T-helper 2 cell treated with Interferon-gamma antibody and Interleukin-4, amounts not matched to agents 5 μg/mL and 100 μg/mL, for 36 hours (primary cell): Measurements from ENCODE around the gene BST1.
"Not testable (repeated sequence)": the region's sequence is repeated elsewhere in the genome, so short reads cannot be mapped to it uniquely, and the experiment has no call there.

Experiments
- DNase-seq: peaks from one replicate; pipeline ENCODE4 v3.0.0; 2021; ENCODE audit warnings: low spot score
- H3K27ac Mint-ChIP-seq: one replicate; pipeline ENCODE4 v1.8.0; 2021; ENCODE audit warnings: mild to moderate bottlenecking, mixed read lengths
- H3K27me3 Mint-ChIP-seq: one replicate; pipeline ENCODE4 v1.8.0; 2021; ENCODE audit warnings: low read depth, mixed read lengths
- H3K36me3 Mint-ChIP-seq: one replicate; pipeline ENCODE4 v1.8.0; 2021; ENCODE audit warnings: low read depth, mixed read lengths
- H3K4me1 Mint-ChIP-seq: one replicate; pipeline ENCODE4 v1.8.0; 2021; ENCODE audit warnings: low read depth, mixed read lengths
- H3K4me3 Mint-ChIP-seq: one replicate; pipeline ENCODE4 v1.8.0; 2022; ENCODE audit warnings: mild to moderate bottlenecking, moderate library complexity, mixed read lengths
- H3K9me3 Mint-ChIP-seq: one replicate; pipeline ENCODE4 v1.8.0; 2021; ENCODE audit warnings: mixed read lengths

Gene BST1

GRCh38 chr4:15733061-15733460 is 30.2 kb downstream of the BST1 start:
- DNase-seq, H3K9me3 Mint-ChIP-seq, H3K27me3 Mint-ChIP-seq, H3K27ac Mint-ChIP-seq, H3K36me3 Mint-ChIP-seq, H3K4me3 Mint-ChIP-seq: not testable (repeated sequence)
- H3K4me1 Mint-ChIP-seq = peaks cover 45% of the 10 kb centered on the region

DNA sequence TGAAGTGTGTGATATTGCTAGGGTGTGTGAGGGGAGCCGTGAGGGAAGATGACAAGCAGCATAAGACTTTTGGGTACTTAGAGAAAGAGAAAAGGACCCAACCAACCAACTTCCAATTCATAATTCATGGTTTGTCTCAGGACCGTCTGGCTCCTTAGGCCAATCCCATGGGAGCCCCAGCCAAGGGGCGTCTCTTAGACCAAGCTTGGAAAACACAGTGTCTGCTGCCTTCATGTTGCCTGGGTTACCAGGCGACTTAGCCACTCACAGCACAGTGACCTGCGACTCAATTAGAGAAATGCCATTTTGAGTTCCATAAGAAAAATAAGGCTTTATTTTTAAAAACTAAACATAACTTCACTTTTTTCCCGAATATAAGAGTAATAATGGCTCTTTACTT is 32.7 kb downstream of the BST1 start:
- no peak for DNase-seq
- Mint-ChIP-seq H3K9me3 (peaks cover 15% of the 10 kb centered on the region), H3K36me3 (peaks cover 9% of the 10 kb centered on the region), H3K4me3 (no peak overlapping the region), H3K27ac (no peak overlapping the region), H3K27me3 (no peaks in the 10 kb centered on the region), H3K4me1 (peaks cover 42% of the 10 kb centered on the region)

DNA sequence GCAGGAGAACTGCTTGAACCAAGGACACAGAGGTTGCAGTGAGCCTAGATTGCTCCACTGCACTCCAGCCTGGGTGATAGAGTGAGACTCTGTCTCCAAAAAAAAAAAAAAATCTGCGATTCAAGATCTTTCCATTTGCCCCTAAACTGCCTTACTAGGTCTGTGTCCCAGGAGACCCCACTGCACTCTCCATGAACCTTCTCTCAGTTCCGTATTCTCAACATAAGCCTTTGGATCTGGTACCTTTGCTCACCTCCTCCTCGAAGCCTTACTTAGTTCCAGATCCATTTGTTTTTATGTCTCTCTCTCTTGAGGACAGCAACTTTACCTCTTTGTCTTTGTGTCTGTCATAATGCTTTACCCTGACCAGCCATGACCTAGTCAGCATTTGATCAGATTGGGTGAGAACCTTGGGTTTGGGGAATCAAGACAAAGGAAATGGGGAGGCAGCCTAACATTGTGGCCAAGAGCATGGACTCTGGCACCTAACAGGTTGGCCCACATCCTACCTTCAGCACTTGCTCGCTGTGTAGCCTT is 33.7 kb downstream of the BST1 start:
- no peaks in the 10 kb centered on the region for H3K27me3 Mint-ChIP-seq
- H3K4me3 Mint-ChIP-seq = no peak overlapping the region
- peaks cover 9% of the 10 kb centered on the region for H3K36me3 Mint-ChIP-seq
- no peak overlapping the region for H3K27ac Mint-ChIP-seq
- peaks cover 35% of the 10 kb centered on the region for H3K4me1 Mint-ChIP-seq
- no peak for DNase-seq
- peaks cover 20% of the 10 kb centered on the region for H3K9me3 Mint-ChIP-seq

GRCh38 chr4:15737255-15737654 is 34.4 kb downstream of the BST1 start:
- no peak overlapping the region for H3K27ac Mint-ChIP-seq

DNA sequence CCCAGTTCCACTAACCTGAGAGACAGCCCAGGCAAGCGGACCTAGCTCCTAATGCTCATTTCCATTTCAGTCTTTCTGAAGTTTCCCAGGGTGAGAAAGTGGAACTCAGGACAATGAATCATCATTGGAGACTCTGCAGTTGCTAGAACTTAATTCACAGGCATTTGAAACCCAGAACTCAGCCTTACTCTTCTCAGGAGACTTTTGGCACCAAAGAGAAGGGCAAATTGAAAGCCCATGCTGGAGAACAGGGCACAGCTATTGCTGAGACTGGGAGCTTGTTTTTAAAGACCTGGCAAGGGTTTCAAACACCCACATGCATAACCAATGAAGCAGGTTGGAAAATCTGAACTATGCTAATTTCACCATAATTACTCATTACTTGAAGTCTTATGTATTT is 36.0 kb downstream of the BST1 start:
- H3K4me1 Mint-ChIP-seq = peaks cover 41% of the 10 kb centered on the region
- DNase-seq = peak; percentile 22
- H3K36me3 Mint-ChIP-seq = peaks cover 17% of the 10 kb centered on the region
- H3K27ac Mint-ChIP-seq = no peak overlapping the region
- H3K27me3 Mint-ChIP-seq = no peaks in the 10 kb centered on the region
- peaks cover 37% of the 10 kb centered on the region for H3K9me3 Mint-ChIP-seq
- H3K4me3 Mint-ChIP-seq = no peak overlapping the region

More at GRCh38 chr4:15737255-15737654, 34.4 kb downstream of the BST1 start:
- no peaks in the 10 kb centered on the region for H3K27me3 Mint-ChIP-seq
- DNase-seq = no peak
- peaks cover 35% of the 10 kb centered on the region for H3K4me1 Mint-ChIP-seq
- peaks cover 26% of the 10 kb centered on the region for H3K9me3 Mint-ChIP-seq
- H3K4me3 Mint-ChIP-seq = no peak overlapping the region
- peaks cover 9% of the 10 kb centered on the region for H3K36me3 Mint-ChIP-seq

DNA sequence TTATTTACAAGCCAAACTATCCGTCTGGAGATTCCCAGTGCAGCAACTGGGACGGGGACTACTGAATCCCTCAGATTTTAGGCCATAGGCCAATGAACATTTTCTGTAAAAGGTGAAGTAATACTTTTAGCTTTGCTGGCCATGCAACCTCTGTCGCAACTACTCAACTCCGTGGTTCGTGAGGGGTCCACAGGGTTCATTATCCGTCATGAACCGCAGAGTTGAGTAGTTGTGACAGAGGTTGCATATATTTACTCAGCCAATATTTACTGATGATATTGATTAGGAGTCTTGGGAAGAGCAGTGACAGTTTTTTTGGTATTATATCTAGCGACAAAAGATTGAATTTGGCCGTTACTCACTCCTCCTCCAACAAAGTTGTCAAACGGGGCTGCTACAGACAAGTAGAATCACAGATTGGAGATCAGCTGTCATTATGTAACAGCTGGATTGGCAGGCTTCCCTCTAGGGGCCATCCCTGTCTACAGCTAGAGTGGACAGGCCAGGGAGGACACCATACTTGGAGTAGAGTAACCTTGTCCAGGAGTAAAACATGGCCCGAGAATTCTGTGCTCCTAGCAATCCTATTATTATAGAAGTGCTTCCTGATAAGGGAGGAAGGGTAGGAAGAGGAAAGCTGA is 38.0 kb downstream of the BST1 start:
- peaks cover 49% of the 10 kb centered on the region for H3K9me3 Mint-ChIP-seq
- H3K27ac Mint-ChIP-seq = no peak overlapping the region
- H3K4me3 Mint-ChIP-seq = no peak overlapping the region
- DNase-seq = no peak
- no peaks in the 10 kb centered on the region for H3K27me3 Mint-ChIP-seq
- H3K4me1 Mint-ChIP-seq = peaks cover 37% of the 10 kb centered on the region
- H3K36me3 Mint-ChIP-seq = peaks cover 24% of the 10 kb centered on the region

- no peaks in the 10 kb centered on the region for H3K27me3 Mint-ChIP-seq
- DNase-seq = no peak
- H3K9me3 Mint-ChIP-seq = peaks cover 60% of the 10 kb centered on the region
- no peak overlapping the region for H3K27ac Mint-ChIP-seq
- no peak overlapping the region for H3K4me3 Mint-ChIP-seq
- H3K36me3 Mint-ChIP-seq = peaks cover 33% of the 10 kb centered on the region
- peaks cover 39% of the 10 kb centered on the region for H3K4me1 Mint-ChIP-seq
These were observed 39.3 kb downstream of the BST1 start for GRCh38 chr4:15742083-15742582.

- Mint-ChIP-seq H3K4me3 (no peak overlapping the region), H3K36me3 (peaks cover 33% of the 10 kb centered on the region), H3K27me3 (no peaks in the 10 kb centered on the region), H3K27ac (peak overlapping the region; percentile 49), H3K4me1 (peaks cover 37% of the 10 kb centered on the region), H3K9me3 (peaks cover 63% of the 10 kb centered on the region)
- DNase-seq = no peak
These were observed 39.8 kb downstream of the BST1 start for GRCh38 chr4:15742637-15743036.

GRCh38 chr4:15744016-15744545 is 41.2 kb downstream of the BST1 start:
- peaks cover 72% of the 10 kb centered on the region for H3K9me3 Mint-ChIP-seq
- no peaks in the 10 kb centered on the region for H3K27me3 Mint-ChIP-seq
- peaks cover 34% of the 10 kb centered on the region for H3K4me1 Mint-ChIP-seq
- H3K27ac Mint-ChIP-seq = no peak overlapping the region
- H3K36me3 Mint-ChIP-seq = peaks cover 34% of the 10 kb centered on the region
- no peak for DNase-seq
- H3K4me3 Mint-ChIP-seq = no peak overlapping the region

DNA sequence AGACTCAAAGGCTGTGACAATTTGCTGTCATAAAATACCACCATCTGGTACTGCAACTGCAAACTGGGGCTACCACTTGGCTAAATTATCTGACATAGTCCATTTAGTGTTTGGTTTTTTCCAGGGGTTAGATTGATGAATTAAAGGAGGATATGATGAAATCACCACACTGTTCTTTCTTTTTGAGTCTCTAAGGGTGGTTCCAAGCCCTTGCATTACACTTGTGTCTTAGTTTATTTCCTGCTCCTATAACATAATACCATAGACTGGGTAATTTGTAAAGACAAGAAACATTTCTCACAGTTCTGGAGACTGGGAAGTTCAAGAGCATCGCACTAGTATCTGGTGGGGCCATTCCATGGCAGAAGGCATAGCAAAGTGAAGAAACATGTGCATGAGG is 43.2 kb downstream of the BST1 start:
- Mint-ChIP-seq H3K27me3 (no peaks in the 10 kb centered on the region), H3K27ac (peak overlapping the region; percentile 64), H3K9me3 (peaks cover 65% of the 10 kb centered on the region), H3K4me3 (no peak overlapping the region), H3K4me1 (peaks cover 34% of the 10 kb centered on the region), H3K36me3 (peaks cover 30% of the 10 kb centered on the region)
- DNase-seq = no peak

GRCh38 chr4:15749001-15749400 is 46.1 kb downstream of the BST1 start:
- peaks cover 39% of the 10 kb centered on the region for H3K4me1 Mint-ChIP-seq
- H3K4me3 Mint-ChIP-seq = no peak overlapping the region
- peaks cover 42% of the 10 kb centered on the region for H3K9me3 Mint-ChIP-seq
- H3K36me3 Mint-ChIP-seq = peaks cover 21% of the 10 kb centered on the region
- DNase-seq = no peak
- H3K27ac Mint-ChIP-seq = no peak overlapping the region
- no peaks in the 10 kb centered on the region for H3K27me3 Mint-ChIP-seq

- H3K36me3 Mint-ChIP-seq = peaks cover 12% of the 10 kb centered on the region
- no peak overlapping the region for H3K27ac Mint-ChIP-seq
- DNase-seq = no peak
- peaks cover 27% of the 10 kb centered on the region for H3K9me3 Mint-ChIP-seq
- H3K4me1 Mint-ChIP-seq = peaks cover 51% of the 10 kb centered on the region
- no peaks in the 10 kb centered on the region for H3K27me3 Mint-ChIP-seq
- no peak overlapping the region for H3K4me3 Mint-ChIP-seq
These were observed 48.3 kb downstream of the BST1 start for GRCh38 chr4:15751153-15751552.

DNA sequence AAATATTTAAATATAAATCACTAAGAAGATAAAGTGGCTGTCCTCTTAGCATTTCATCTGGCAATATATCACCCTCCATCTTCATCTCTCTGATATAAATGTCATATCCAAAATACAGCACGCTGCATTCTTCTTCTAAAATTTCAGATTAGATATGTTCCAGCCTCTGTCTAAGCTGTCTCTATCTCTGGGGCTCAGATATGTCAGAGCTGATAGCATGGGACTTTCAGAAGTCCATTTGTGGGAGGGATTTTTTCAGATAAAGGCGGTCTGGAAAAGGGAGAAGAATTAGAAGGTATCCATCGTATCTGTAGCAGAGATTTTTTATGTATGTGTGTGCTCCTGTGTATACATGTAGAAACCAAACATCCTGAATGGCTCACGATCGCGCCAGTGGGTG is 50.2 kb downstream of the BST1 start:
- peaks cover 11% of the 10 kb centered on the region for H3K9me3 Mint-ChIP-seq
- peaks cover 50% of the 10 kb centered on the region for H3K4me1 Mint-ChIP-seq
- peak overlapping the region; percentile 90 for H3K4me3 Mint-ChIP-seq
- DNase-seq = no peak
- peak overlapping the region; percentile 11 for H3K27ac Mint-ChIP-seq
- peaks cover 5% of the 10 kb centered on the region for H3K36me3 Mint-ChIP-seq
- H3K27me3 Mint-ChIP-seq = no peaks in the 10 kb centered on the region

DNA sequence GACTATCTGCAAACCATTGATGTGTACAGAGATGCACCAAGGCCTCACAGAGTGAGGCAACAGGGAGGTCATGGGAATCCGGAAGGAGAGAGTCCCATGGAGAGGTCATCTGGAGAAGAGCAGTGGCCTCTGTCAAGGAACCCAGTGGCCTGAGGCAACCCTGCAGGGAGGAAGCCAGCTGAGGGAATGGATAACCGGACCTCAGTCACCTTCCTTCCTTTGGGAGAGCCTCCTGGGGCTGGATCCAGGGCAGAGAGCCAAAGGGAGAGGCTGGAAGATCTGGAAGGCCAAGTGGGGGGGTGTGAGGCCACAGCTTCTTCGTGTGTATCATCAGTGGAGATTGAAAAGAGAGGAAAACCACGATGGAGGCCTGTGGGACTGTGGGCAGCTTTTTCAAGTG is 50.9 kb downstream of the BST1 start:
- H3K27me3 Mint-ChIP-seq = no peaks in the 10 kb centered on the region
- no peak for DNase-seq
- peak overlapping the region; percentile 99 for H3K27ac Mint-ChIP-seq
- peaks cover 14% of the 10 kb centered on the region for H3K9me3 Mint-ChIP-seq
- peaks cover 5% of the 10 kb centered on the region for H3K36me3 Mint-ChIP-seq
- peaks cover 54% of the 10 kb centered on the region for H3K4me1 Mint-ChIP-seq
- peak overlapping the region; percentile 90 for H3K4me3 Mint-ChIP-seq
